CD8-positive, alpha-beta memory T cell (primary cell): ENCODE measurements around the gene CARD8. TPM values are rescaled to one million over a fixed set of nuclear protein-coding genes. Genes with fewer than 3 reads are reported as not detected.
A peak's percentile ranks its signal among the peaks of the same experiment; 100 is the strongest.

ENCODE experiments used
- CTCF ChIA-PET: fragments of 350-600 bp; sonication (Branson Sonifier 250); formaldehyde crosslinking; loops from one replicate; lab custom pipeline; 2021; ENCODE audit warnings: antibody characterized with exemption; lab: Charles Lee
- POLR2A ChIA-PET: fragments of 350-600 bp; sonication (Branson Sonifier 250); formaldehyde crosslinking; loops from one replicate; lab custom pipeline; 2021; ENCODE audit warnings: antibody characterized with exemption; lab: Charles Lee
- DNase-seq, 5 donors: peaks; one replicate each; pipeline versions ENCODE4 v3.0.0 to v3.0.0-alpha.2; 2020 to 2022; ENCODE audit warnings: mixed read lengths in 1 of 5
- H3K27ac ChIP-seq: one replicate; pipeline ENCODE4 v1.7.0; 2013; ENCODE audit warnings: low read depth, mild to moderate bottlenecking, low read length, moderate library complexity
- H3K27me3 ChIP-seq: 2 replicates; pipeline ENCODE4 v1.7.0; 2013; ENCODE audit warnings: low read length, mild to moderate bottlenecking; ENCODE audit not compliant: insufficient read depth, poor library complexity, severe bottlenecking
- H3K36me3 ChIP-seq: 2 replicates; pipeline ENCODE4 v1.7.0; 2013; ENCODE audit warnings: mild to moderate bottlenecking, low read length, moderate library complexity; ENCODE audit not compliant: insufficient read depth
- H3K4me1 ChIP-seq: 2 replicates; pipeline ENCODE4 v1.7.0; 2013; ENCODE audit warnings: mild to moderate bottlenecking, low read length, moderate library complexity; ENCODE audit not compliant: insufficient read depth
- H3K4me3 ChIP-seq: 2 replicates; pipeline ENCODE4 v1.7.0; 2013; ENCODE audit warnings: mild to moderate bottlenecking, low read length
- H3K9me3 ChIP-seq: 2 replicates; pipeline ENCODE4 v1.7.0; 2013; ENCODE audit warnings: mild to moderate bottlenecking, low read length
- H3K27ac Mint-ChIP-seq, 8 donors: one replicate each; pipeline ENCODE4 v1.8.0; 2020 to 2021; ENCODE audit warnings: mixed read lengths in 8 of 8, mild to moderate bottlenecking in 6 of 8, inconsistent platforms in 3 of 8, moderate library complexity in 3 of 8
- H3K27me3 Mint-ChIP-seq, 2 donors: one replicate each; pipeline ENCODE4 v1.8.0; 2020 to 2021; ENCODE audit warnings: mixed read lengths in 2 of 2, mild to moderate bottlenecking in 1 of 2, moderate library complexity in 1 of 2
- H3K36me3 Mint-ChIP-seq, 3 donors: one replicate each; pipeline ENCODE4 v1.8.0; 2020 to 2021; ENCODE audit warnings: mixed read lengths in 3 of 3, inconsistent platforms in 1 of 3, mild to moderate bottlenecking in 1 of 3
- H3K4me1 Mint-ChIP-seq, 3 donors: one replicate each; pipeline ENCODE4 v1.8.0; 2020 to 2021; ENCODE audit warnings: mixed read lengths in 3 of 3, inconsistent platforms in 1 of 3, mild to moderate bottlenecking in 1 of 3
- H3K4me3 Mint-ChIP-seq, 7 donors: one replicate each; pipeline ENCODE4 v1.8.0; 2020 to 2021; ENCODE audit warnings: mixed read lengths in 7 of 7, mild to moderate bottlenecking in 6 of 7, moderate library complexity in 4 of 7, inconsistent platforms in 2 of 7
- H3K9me3 Mint-ChIP-seq, 5 donors: one replicate each; pipeline ENCODE4 v1.8.0; 2020 to 2022; ENCODE audit warnings: mixed read lengths in 5 of 5, mild to moderate bottlenecking in 3 of 5, moderate library complexity in 2 of 5, inconsistent platforms in 1 of 5
- polyA plus RNA-seq: library from polyadenylated mRNA; unstranded; fragments of 300-500 nt; fragmentation: Illumina TruSeq; gene quantifications from one replicate; pipeline ENCODE4 v1.2.3, GENCODE V29; 2021
- total RNA-seq, 2 experiments: library from RNA; stranded (reverse); gene quantifications; one replicate each; pipeline ENCODE4 v1.2.3, GENCODE V29; 2021

The CARD8 gene
- total and polyA plus RNA-seq, 3 experiments from 2014 or later = 95.8 to 132 (median 132) TPM

DNA sequence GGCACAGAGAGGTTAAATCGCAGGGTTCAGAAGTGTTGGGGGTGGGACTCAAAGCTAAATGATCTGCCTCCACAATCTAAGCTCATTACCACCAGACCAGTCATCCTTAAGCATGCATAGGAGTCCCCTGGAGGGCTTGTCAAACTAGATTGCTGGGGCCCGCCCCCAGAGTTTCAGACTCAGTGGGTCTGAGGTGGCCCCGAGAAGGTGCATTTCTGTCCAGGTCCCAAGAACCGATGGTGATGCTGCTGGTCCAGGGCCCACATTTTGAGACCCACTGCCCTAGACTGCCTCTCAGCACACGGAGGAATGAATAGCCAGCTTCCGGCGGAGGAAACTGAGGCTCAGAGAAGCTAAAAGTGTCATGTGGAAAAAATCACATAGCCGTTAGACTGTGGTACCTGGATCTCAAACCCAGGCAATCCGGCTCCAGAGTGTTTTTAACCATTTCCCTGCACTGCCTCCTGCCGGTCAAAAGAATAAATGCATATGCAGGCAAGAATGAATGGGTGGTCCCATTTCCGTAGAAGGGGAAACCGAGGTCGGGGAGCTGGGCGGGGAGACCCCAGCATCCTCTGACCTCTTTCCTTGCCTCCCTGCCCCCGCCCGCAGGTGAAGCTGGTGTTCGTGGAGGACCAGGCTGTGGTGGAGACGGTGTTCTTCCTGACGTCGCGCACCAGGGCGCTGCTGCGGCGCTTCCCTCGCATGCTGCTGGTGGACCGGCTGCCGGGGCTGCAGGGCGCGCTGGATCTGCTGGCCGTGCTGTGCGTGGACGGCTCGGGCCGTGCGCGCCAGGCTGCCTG, 61.5 kb downstream of the CARD8 start:
- H3K27me3 Mint-ChIP-seq = peaks cover 0 to 3% of the 10 kb centered on the region in 2 donors
- Histone ChIP-seq H3K27me3 (no peaks in the 10 kb centered on the region), H3K4me1 (no peaks in the 10 kb centered on the region), H3K4me3 (no peak overlapping the region), H3K36me3 (peaks cover 3% of the 10 kb centered on the region), H3K9me3 (no peaks in the 10 kb centered on the region), H3K27ac (no peak overlapping the region)
- peaks cover 0 to 12% (median 0%) of the 10 kb centered on the region in 3 donors for H3K36me3 Mint-ChIP-seq
- peak in 1 of 5 donors; percentile 52 for DNase-seq
- no peaks in the 10 kb centered on the region for H3K9me3 Mint-ChIP-seq
- H3K4me3 Mint-ChIP-seq = no peak overlapping the region
- H3K27ac Mint-ChIP-seq = peak overlapping the region in 1 of 8 donors; percentile 42
- CTCF ChIA-PET = interaction anchor here (0.6 to 1.7 kb wide), 4 partner anchors 9 to 356 kb away, joined by 3 to 13 read pairs (median 3); no protein-coding TSS in a partner anchor
- POLR2A ChIA-PET = no interaction called here
- H3K4me1 Mint-ChIP-seq = peaks cover 2 to 23% (median 15%) of the 10 kb centered on the region in 3 donors

DNA sequence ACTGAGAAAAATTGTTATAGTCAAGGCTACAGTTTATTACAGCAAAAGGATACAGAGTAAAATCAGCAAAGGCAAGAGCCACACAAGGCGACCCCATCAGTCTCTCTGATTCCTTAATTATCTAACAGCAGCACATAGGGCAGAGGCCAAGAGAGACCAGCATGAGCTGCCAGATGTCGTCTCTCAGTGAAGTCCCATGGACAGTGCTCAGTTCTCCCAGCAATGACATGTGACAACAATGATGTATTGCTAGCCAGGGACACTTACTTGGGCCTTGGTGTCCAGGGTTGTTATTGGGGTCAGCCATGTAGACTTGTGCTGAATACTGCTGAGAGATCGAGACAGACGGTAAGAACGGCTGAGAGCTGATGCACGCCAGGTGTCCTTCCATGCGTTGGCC, 63.0 kb downstream of the CARD8 start:
- Histone ChIP-seq H3K27me3 (no peaks in the 10 kb centered on the region), H3K36me3 (peaks cover 3% of the 10 kb centered on the region), H3K27ac (no peak overlapping the region), H3K9me3 (no peaks in the 10 kb centered on the region), H3K4me1 (no peaks in the 10 kb centered on the region), H3K4me3 (no peak overlapping the region)
- H3K27ac Mint-ChIP-seq = no peak overlapping the region
- H3K9me3 Mint-ChIP-seq = no peaks in the 10 kb centered on the region
- no peak for DNase-seq
- CTCF ChIA-PET = no interaction called here
- POLR2A ChIA-PET = no interaction called here
- peaks cover 2 to 23% (median 15%) of the 10 kb centered on the region in 3 donors for H3K4me1 Mint-ChIP-seq
- H3K36me3 Mint-ChIP-seq = peaks cover 2 to 18% (median 3%) of the 10 kb centered on the region in 3 donors
- H3K4me3 Mint-ChIP-seq = no peak overlapping the region
- H3K27me3 Mint-ChIP-seq = peaks cover 0 to 3% of the 10 kb centered on the region in 2 donors

DNA sequence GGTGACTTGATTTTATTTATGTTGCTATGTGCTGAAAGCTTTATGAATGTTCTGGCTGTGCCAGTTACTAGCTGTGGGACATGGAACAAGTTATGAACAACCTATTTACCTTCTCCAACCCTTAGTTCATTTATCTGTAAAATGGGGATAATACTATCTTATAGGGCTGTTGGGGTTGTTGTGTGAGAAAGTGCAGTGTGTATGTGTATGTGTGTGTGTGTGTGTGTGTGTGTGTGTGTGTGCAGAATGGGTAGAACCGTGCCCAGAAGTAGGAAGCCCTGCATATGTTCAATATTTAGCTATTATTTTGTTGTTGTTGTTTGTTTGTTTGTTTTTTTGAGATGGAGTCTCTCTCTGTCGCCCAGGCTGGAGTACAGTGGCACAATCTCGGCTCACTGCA, 64.8 kb downstream of the CARD8 start:
- DNase-seq = no peak
- no peak overlapping the region for H3K4me3 Mint-ChIP-seq
- H3K27ac Mint-ChIP-seq = peak overlapping the region in 1 of 8 donors; percentile 4
- H3K36me3 Mint-ChIP-seq = peaks cover 2 to 19% (median 4%) of the 10 kb centered on the region in 3 donors
- no peaks in the 10 kb centered on the region for H3K4me1 ChIP-seq
- ChIA-PET CTCF (interaction anchor here (1.0 to 1.6 kb wide), 4 partner anchors 13 to 28 kb away, joined by 3 to 6 read pairs (median 4); no protein-coding TSS in a partner anchor), POLR2A (interaction anchor here (1.7 kb wide), 1 partner anchor 13 kb away, joined by 7 read pairs; no protein-coding TSS in a partner anchor)
- H3K27me3 ChIP-seq = no peaks in the 10 kb centered on the region
- H3K9me3 ChIP-seq = no peaks in the 10 kb centered on the region
- H3K27ac ChIP-seq = no peak overlapping the region
- H3K4me3 ChIP-seq = no peak overlapping the region
- no peaks in the 10 kb centered on the region for H3K9me3 Mint-ChIP-seq
- H3K4me1 Mint-ChIP-seq = peaks cover 0 to 23% (median 15%) of the 10 kb centered on the region in 3 donors
- H3K27me3 Mint-ChIP-seq = no peaks in the 10 kb centered on the region
- peaks cover 3% of the 10 kb centered on the region for H3K36me3 ChIP-seq

DNA sequence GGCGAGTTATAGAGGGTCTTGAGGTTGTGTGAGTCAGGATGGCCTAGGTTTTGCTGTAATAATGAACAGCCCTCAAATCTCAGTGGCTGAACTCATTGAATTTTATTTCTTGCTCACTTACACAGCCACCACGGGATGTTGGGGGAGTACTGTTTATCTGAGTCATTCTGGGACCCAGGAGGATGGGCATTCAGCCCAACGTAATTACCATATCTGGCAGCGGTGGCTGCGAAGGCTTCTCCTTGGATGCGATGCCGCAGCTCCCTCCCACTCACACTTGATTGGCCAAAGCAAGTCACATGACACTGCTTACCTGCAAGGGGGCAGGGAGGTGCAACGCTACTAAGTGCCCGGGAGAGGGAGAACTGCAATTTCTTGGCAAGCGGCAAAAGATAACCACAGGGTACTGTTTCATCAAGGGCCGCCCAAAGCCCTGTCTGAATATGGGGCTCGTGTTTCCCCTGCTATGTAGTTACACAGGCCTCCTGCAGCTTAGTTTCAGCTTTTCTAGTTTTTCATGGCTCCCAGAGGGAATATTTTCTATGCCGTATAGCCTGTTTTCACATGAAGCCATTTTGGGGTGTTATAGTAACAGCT, 65.3 kb downstream of the CARD8 start:
- no peaks in the 10 kb centered on the region for H3K27me3 ChIP-seq
- no peak overlapping the region for H3K27ac ChIP-seq
- H3K27me3 Mint-ChIP-seq = no peaks in the 10 kb centered on the region
- peak in 4 of 5 donors; percentile 37 to 80 (median 46) for DNase-seq
- ChIA-PET CTCF (interaction anchor here (0.6 to 1.6 kb wide), 5 partner anchors 11 to 29 kb away, joined by 3 to 6 read pairs (median 3); no protein-coding TSS in a partner anchor), POLR2A (interaction anchor here (1.7 kb wide), 1 partner anchor 13 kb away, joined by 7 read pairs; no protein-coding TSS in a partner anchor)
- no peak overlapping the region for H3K4me3 ChIP-seq
- H3K4me3 Mint-ChIP-seq = peak overlapping the region in 1 of 7 donors; percentile 29
- H3K27ac Mint-ChIP-seq = peak overlapping the region in 1 of 8 donors; percentile 4
- peaks cover 0 to 23% (median 15%) of the 10 kb centered on the region in 3 donors for H3K4me1 Mint-ChIP-seq
- H3K9me3 Mint-ChIP-seq = no peaks in the 10 kb centered on the region
- peaks cover 3% of the 10 kb centered on the region for H3K36me3 ChIP-seq
- no peaks in the 10 kb centered on the region for H3K9me3 ChIP-seq
- H3K36me3 Mint-ChIP-seq = peaks cover 2 to 19% (median 4%) of the 10 kb centered on the region in 3 donors
- H3K4me1 ChIP-seq = no peaks in the 10 kb centered on the region

DNA sequence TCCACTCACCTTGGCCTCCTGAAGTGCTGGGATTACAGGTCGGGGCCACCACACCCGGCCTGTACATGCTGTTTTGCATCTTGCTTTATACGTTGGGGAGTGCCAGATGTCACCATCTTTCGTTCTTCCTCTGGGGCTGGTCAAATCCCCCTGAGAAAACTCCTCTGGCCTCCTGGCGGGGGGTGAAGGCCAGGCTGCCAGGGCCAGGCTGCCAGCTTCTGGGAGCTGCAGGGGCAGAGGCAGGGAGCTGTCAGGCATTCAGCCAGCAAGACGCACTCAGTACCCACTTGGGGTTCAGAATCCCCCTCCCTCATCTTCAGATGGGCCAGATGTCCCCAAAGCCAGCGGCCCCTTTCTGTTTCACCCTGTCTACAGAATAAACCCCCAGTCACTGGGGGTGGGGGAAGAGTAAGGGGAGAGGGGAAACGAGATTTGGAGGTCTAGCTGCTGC, 69.1 kb downstream of the CARD8 start:
- H3K27me3 ChIP-seq = no peaks in the 10 kb centered on the region
- Mint-ChIP-seq H3K4me3 (no peak overlapping the region), H3K36me3 (peaks cover 7 to 21% (median 7%) of the 10 kb centered on the region in 3 donors), H3K27me3 (no peaks in the 10 kb centered on the region), H3K27ac (no peak overlapping the region), H3K4me1 (peaks cover 1 to 9% (median 4%) of the 10 kb centered on the region in 3 donors), H3K9me3 (peaks cover 2 to 4% (median 3%) of the 10 kb centered on the region in 5 donors)
- peaks cover under 1% of the 10 kb centered on the region for H3K9me3 ChIP-seq
- no peak for DNase-seq
- no peak overlapping the region for H3K4me3 ChIP-seq
- no peaks in the 10 kb centered on the region for H3K4me1 ChIP-seq
- ChIA-PET POLR2A (no interaction called here), CTCF (no interaction called here)
- H3K36me3 ChIP-seq = no peaks in the 10 kb centered on the region
- no peak overlapping the region for H3K27ac ChIP-seq

DNA sequence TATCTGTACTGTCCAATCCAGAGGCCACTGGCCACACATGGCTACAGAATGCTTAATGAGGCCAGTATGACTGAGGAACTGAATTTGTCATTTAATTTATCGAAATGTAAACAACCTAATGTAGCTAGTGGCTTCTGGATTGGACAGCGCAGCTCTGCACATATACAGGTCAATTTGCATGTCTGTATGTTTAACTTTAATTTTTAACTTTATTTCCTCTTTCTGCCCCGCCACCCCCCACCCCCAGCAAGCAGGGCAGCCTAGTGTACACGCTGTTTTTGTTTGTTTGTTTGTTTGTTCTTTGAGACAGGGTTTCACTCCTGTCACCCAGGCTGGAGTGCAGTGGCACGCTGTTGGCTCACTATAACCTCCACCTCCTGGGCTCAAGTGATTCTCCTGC, 69.7 kb downstream of the CARD8 start:
- Mint-ChIP-seq H3K4me1 (peaks cover 1 to 9% (median 4%) of the 10 kb centered on the region in 3 donors), H3K27ac (no peak overlapping the region), H3K36me3 (peaks cover 10 to 25% (median 12%) of the 10 kb centered on the region in 3 donors), H3K9me3 (peaks cover 3 to 7% (median 5%) of the 10 kb centered on the region in 5 donors), H3K27me3 (no peaks in the 10 kb centered on the region), H3K4me3 (no peak overlapping the region)
- no peak for DNase-seq
- Histone ChIP-seq H3K27me3 (no peaks in the 10 kb centered on the region), H3K9me3 (peaks cover 3% of the 10 kb centered on the region), H3K36me3 (no peaks in the 10 kb centered on the region), H3K27ac (no peak overlapping the region), H3K4me1 (no peaks in the 10 kb centered on the region), H3K4me3 (no peak overlapping the region)
- ChIA-PET POLR2A (no interaction called here), CTCF (no interaction called here)

DNA sequence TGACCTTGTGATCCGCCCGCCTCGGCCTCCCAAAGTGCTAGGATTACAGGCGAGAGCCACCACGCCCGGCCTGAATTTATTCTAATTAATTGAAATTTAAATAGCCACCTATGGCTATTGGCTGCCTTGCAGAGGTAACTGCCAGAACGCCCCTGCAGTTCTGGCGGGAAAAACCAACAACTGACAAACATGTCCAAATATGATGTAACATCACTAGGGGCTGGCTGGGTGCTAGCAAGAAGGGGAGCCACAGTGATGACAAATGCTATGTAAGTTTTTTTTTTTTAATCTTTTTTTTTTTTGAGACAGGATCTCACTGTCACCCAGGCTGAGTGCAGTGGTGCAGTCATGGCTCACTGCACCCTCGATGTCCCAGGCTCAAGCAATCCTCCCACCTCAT, 72.4 kb downstream of the CARD8 start:
- DNase-seq = no peak
- peaks cover 3% of the 10 kb centered on the region for H3K9me3 ChIP-seq
- no peaks in the 10 kb centered on the region for H3K36me3 ChIP-seq
- H3K9me3 Mint-ChIP-seq = peaks cover 3 to 7% (median 5%) of the 10 kb centered on the region in 5 donors
- POLR2A ChIA-PET = no interaction called here
- H3K4me1 Mint-ChIP-seq = peaks cover 0 to 1% (median 0%) of the 10 kb centered on the region in 3 donors
- no peaks in the 10 kb centered on the region for H3K27me3 Mint-ChIP-seq
- H3K27me3 ChIP-seq = no peaks in the 10 kb centered on the region
- H3K27ac Mint-ChIP-seq = no peak overlapping the region
- CTCF ChIA-PET = no interaction called here
- no peaks in the 10 kb centered on the region for H3K4me1 ChIP-seq
- no peak overlapping the region for H3K4me3 ChIP-seq
- H3K36me3 Mint-ChIP-seq = peaks cover 11 to 24% (median 14%) of the 10 kb centered on the region in 3 donors
- H3K4me3 Mint-ChIP-seq = no peak overlapping the region
- no peak overlapping the region for H3K27ac ChIP-seq
